Measurements from ENCODE around the gene TMEM260.

Gene TMEM260

DNA sequence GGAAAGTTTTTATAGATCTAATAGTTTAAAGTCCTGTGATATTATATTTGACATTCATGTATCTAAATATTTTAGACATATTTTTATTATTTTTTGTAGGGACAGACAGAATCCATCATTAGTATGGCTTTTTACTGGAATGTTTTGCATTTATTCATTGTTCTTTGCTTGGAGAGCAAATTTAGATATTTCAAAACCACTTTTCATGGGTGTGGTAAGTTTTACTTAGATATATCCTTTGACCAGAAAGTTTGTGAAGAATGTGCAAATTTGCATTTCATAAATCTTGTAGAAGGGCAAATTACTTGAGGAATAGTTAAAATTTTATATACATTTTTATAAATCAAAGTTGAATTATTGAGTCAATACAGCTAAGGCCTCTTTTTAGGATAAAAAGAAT is 37.5 kb downstream of the TMEM260 start:
- Histone ChIP-seq H3K27me3 (no peaks in the 10 kb centered on the region), H3K4me3 (ENCODE audit: low read depth, low read length) (no peak overlapping the region), H3K4me1 (no peaks in the 10 kb centered on the region), H3K36me3 (no peaks in the 10 kb centered on the region), H3K9me3 (no peaks in the 10 kb centered on the region)
- TF ChIP-seq, protein P1, sequence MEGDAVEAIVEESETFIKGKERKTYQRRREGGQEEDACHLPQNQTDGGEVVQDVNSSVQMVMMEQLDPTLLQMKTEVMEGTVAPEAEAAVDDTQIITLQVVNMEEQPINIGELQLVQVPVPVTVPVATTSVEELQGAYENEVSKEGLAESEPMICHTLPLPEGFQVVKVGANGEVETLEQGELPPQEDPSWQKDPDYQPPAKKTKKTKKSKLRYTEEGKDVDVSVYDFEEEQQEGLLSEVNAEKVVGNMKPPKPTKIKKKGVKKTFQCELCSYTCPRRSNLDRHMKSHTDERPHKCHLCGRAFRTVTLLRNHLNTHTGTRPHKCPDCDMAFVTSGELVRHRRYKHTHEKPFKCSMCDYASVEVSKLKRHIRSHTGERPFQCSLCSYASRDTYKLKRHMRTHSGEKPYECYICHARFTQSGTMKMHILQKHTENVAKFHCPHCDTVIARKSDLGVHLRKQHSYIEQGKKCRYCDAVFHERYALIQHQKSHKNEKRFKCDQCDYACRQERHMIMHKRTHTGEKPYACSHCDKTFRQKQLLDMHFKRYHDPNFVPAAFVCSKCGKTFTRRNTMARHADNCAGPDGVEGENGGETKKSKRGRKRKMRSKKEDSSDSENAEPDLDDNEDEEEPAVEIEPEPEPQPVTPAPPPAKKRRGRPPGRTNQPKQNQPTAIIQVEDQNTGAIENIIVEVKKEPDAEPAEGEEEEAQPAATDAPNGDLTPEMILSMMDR (IDR thresholded peaks at IDR 0.05; ENCODE audit: low read depth, low read length) = no peak
- no peak for DNase-seq

DNA sequence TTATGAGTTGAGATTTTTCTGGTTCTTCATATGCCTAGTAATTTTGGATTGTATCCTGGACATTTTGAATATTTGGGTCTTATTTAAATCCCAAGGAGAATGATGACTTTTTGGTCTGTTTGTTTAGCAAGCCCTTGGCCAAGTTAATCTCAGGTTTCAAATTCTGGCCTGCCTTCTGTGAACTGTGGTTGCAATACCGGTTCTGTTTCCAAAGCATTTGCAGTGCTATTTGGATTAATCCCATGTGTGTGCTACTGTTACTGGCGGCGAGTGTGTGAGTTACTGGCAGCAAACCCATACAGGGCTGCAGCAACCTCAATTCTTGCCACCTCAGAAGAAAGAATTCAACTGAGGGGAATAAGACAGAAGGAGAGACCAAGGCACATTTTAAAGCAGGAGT is 51.1 kb downstream of the TMEM260 start:
- no peak for DNase-seq
- TF ChIP-seq, protein P1 (IDR thresholded peaks at IDR 0.05; ENCODE audit: low read depth, low read length) = no peak
- no peaks in the 10 kb centered on the region for H3K36me3 ChIP-seq
- H3K4me1 ChIP-seq = no peaks in the 10 kb centered on the region
- H3K9me3 ChIP-seq = no peaks in the 10 kb centered on the region
- H3K27me3 ChIP-seq = no peaks in the 10 kb centered on the region
- H3K4me3 ChIP-seq (ENCODE audit: low read depth, low read length) = no peak overlapping the region

GRCh38 chr14:56632195-56632594 is 52.6 kb downstream of the TMEM260 start:
- no peaks in the 10 kb centered on the region for H3K9me3 ChIP-seq
- no peaks in the 10 kb centered on the region for H3K36me3 ChIP-seq
- no peak overlapping the region for H3K4me3 ChIP-seq (ENCODE audit: low read depth, low read length)
- no peaks in the 10 kb centered on the region for H3K4me1 ChIP-seq
- DNase-seq = no peak
- no peaks in the 10 kb centered on the region for H3K27me3 ChIP-seq
- TF ChIP-seq, protein P1 (IDR thresholded peaks at IDR 0.05; ENCODE audit: low read depth, low read length) = no peak

GRCh38 chr14:56633544-56633943 is 53.9 kb downstream of the TMEM260 start:
- H3K4me3 ChIP-seq (ENCODE audit: low read depth, low read length) = no peak overlapping the region
- no peaks in the 10 kb centered on the region for H3K4me1 ChIP-seq
- H3K36me3 ChIP-seq = no peaks in the 10 kb centered on the region
- H3K27me3 ChIP-seq = no peaks in the 10 kb centered on the region
- no peaks in the 10 kb centered on the region for H3K9me3 ChIP-seq
- no peak for DNase-seq
- TF ChIP-seq, protein P1 (IDR thresholded peaks at IDR 0.05; ENCODE audit: low read depth, low read length) = no peak

- no peaks in the 10 kb centered on the region for H3K9me3 ChIP-seq
- DNase-seq = no peak
- H3K4me3 ChIP-seq (ENCODE audit: low read depth, low read length) = no peak overlapping the region
- no peaks in the 10 kb centered on the region for H3K4me1 ChIP-seq
- H3K27me3 ChIP-seq = no peaks in the 10 kb centered on the region
- TF ChIP-seq, protein P1 (IDR thresholded peaks at IDR 0.05; ENCODE audit: low read depth, low read length) = no peak
- H3K36me3 ChIP-seq = no peaks in the 10 kb centered on the region; the same call in 1 of the 2 replicates
These were observed 55.4 kb downstream of the TMEM260 start for GRCh38 chr14:56635041-56635440.

- no peaks in the 10 kb centered on the region for H3K9me3 ChIP-seq
- no peaks in the 10 kb centered on the region for H3K27me3 ChIP-seq
- H3K4me1 ChIP-seq = no peaks in the 10 kb centered on the region
- no peaks in the 10 kb centered on the region for H3K36me3 ChIP-seq
- no peak for DNase-seq
- no peak overlapping the region for H3K4me3 ChIP-seq (ENCODE audit: low read depth, low read length)
- TF ChIP-seq, protein P1 (IDR thresholded peaks at IDR 0.05; ENCODE audit: low read depth, low read length) = no peak
These were observed 67.9 kb downstream of the TMEM260 start for GRCh38 chr14:56647493-56647892.

All from BE2C (cell line).